Type B pancreatic cell (in vitro differentiated cells): ENCODE data around the gene ALDH1B1. TPM values are rescaled to one million over a fixed set of nuclear protein-coding genes. Genes with fewer than 3 reads are reported as not detected.
A peak's percentile ranks its signal among the peaks of the same experiment; 100 is the strongest.

Experiments
- DNase-seq: peaks from one replicate; pipeline ENCODE4 v3.0.0; 2021; ENCODE audit warnings: mixed read lengths; ENCODE audit not compliant: unreplicated experiment; ENCODE audit errors: extremely low spot score
- H3K27ac Mint-ChIP-seq: 2 replicates; pipeline ENCODE4 v1.8.0; 2021; ENCODE audit warnings: mild to moderate bottlenecking, mixed read lengths
- H3K27me3 Mint-ChIP-seq: 2 replicates; pipeline ENCODE4 v1.8.0; 2021; ENCODE audit warnings: mixed read lengths
- H3K36me3 Mint-ChIP-seq: 2 replicates; pipeline ENCODE4 v1.8.0; 2021; ENCODE audit warnings: mixed read lengths
- H3K4me1 Mint-ChIP-seq: one replicate; pipeline ENCODE4 v1.8.0; 2021; ENCODE audit warnings: mixed read lengths; ENCODE audit not compliant: unreplicated experiment
- H3K4me3 Mint-ChIP-seq: 2 replicates; pipeline ENCODE4 v1.8.0; 2021; ENCODE audit warnings: mild to moderate bottlenecking, mixed read lengths
- H3K9me3 Mint-ChIP-seq: 2 replicates; pipeline ENCODE4 v1.8.0; 2021; ENCODE audit warnings: mixed read lengths
- total RNA-seq: library from RNA; stranded (reverse); gene quantifications from 2 replicates; pipeline ENCODE4 v1.2.1, GENCODE V29; 2021; ENCODE audit warnings: low replicate concordance
- TF ChIP-seq, protein P1 (sequence below): fragments of 200-600 bp; sonication (generic); conservative IDR thresholded peaks from 2 replicates; pipeline ENCODE4 v1.5.0; 2021; ENCODE audit warnings: antibody characterized with exemption, mild to moderate bottlenecking

Gene ALDH1B1
- total RNA-seq, 1 donor from 2014 or later: 29.1 TPM

DNA sequence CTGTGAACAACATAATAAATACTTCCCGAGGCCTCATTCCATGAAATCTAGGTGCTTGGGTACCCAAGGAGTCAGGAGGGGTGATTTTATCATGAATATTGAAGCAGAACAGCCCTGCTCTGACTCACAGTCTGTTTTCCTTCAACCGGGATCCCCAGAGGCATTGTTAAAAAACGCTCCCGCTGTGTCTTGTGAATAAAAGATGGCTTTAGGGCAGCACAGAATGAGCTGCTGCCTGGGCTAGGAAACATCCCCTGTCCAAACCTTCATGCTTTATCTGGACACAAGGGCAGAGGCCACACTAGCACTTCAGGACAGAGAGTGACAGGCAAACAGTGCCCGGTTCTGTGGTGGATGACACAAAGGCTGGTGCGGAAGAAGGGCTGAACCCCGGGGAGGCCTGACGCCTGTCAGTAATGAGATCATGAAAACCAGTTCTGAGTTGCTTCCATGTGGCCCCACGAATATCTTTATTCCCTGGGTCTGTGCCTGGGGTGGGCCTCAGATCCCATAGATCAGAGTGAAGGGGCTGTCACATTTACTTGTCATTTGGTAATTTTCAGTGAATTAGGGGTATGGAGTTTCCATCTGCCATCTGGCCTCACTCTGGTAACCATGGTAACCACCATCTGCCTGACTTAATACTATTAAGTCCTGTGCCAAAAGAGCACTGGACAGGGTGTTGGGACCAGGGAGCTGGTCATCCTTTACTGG lies 29.2 kb downstream of the ALDH1B1 start:
- peaks cover 38% of the 10 kb centered on the region for H3K4me1 Mint-ChIP-seq

DNA sequence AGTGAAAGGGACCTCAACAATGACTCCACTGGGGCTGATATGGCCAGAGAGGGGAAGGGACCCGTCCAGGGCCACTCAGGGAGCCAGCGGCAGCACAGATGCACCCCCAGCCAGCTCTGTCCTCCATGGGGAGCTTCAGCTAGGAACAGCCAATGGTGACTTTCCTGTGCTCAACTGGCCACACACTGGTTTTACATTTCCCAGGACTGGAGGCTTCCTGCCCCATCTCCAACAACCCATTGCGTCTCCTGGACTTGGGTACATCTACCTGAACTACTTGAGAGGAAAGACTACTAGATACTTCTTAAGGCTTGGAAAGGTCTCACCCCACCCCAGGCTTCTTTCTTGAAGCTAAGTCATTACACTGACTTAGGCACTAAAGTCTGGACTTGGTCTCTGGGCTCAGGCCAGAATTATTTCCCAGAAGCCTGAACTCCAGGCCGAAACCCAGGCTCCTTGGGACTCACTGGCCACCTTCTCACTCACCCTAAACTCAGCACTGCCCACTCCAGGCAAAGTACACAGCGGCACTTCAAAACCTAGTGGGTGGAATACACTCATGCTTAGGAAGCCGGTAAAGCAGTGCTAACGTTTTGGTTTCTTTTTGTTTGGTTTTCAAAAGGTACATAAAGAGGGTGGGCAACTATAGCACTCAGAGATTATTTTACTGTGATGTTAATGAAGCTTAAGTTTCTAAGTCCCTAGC lies 30.2 kb downstream of the ALDH1B1 start:
- Mint-ChIP-seq H3K4me1 (peaks cover 40% of the 10 kb centered on the region), H3K27ac (peak overlapping the region; percentile 52), H3K4me3 (peak overlapping the region; percentile 80), H3K9me3 (no peaks in the 10 kb centered on the region), H3K27me3 (peaks cover 63% of the 10 kb centered on the region), H3K36me3 (no peaks in the 10 kb centered on the region)
- TF ChIP-seq, protein P1, sequence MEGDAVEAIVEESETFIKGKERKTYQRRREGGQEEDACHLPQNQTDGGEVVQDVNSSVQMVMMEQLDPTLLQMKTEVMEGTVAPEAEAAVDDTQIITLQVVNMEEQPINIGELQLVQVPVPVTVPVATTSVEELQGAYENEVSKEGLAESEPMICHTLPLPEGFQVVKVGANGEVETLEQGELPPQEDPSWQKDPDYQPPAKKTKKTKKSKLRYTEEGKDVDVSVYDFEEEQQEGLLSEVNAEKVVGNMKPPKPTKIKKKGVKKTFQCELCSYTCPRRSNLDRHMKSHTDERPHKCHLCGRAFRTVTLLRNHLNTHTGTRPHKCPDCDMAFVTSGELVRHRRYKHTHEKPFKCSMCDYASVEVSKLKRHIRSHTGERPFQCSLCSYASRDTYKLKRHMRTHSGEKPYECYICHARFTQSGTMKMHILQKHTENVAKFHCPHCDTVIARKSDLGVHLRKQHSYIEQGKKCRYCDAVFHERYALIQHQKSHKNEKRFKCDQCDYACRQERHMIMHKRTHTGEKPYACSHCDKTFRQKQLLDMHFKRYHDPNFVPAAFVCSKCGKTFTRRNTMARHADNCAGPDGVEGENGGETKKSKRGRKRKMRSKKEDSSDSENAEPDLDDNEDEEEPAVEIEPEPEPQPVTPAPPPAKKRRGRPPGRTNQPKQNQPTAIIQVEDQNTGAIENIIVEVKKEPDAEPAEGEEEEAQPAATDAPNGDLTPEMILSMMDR: no peak
- no peak for DNase-seq

More for the DNA sequence above, 29.2 kb downstream of the ALDH1B1 start:
- H3K9me3 Mint-ChIP-seq: no peaks in the 10 kb centered on the region
- TF ChIP-seq, protein P1: no peak
- peaks cover 61% of the 10 kb centered on the region for H3K27me3 Mint-ChIP-seq
- H3K27ac Mint-ChIP-seq: peak overlapping the region; percentile 52
- peak overlapping the region; percentile 65 for H3K4me3 Mint-ChIP-seq
- H3K36me3 Mint-ChIP-seq: no peaks in the 10 kb centered on the region
- DNase-seq: no peak

DNA sequence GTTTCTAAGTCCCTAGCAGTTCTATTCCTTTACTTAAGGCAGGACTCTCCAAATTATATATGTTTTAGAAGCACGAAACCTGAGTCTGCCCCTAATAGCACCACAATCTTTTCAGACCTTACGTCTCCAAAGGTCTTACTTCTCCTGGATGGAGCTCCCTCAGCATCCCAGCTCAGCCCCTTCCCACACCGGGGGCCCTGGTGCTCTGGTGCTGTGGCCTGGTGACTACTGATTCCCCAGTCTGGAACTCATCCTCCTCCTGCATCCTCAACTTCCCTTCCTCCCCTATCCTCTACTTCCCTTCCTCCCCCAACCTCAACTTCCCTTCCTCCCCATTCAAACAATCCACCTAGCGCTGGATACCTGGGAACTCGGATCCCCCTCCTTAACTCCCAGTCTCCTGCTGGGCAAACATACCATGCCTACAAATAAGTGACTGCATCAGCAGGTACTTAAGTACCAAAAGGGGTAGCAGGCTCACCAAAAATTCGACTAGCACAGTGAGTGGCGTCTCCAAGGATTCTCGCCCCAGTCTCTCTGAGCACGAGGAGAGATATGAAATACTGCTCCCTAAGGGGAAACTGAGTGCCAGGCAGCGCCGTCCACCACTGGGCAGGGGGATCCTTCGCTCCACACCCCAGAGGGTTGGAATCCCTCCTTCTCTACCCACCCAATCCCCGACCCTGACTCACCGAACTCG lies 30.9 kb downstream of the ALDH1B1 start:
- Mint-ChIP-seq H3K9me3 (no peaks in the 10 kb centered on the region), H3K4me1 (peaks cover 40% of the 10 kb centered on the region), H3K27ac (no peak overlapping the region), H3K36me3 (no peaks in the 10 kb centered on the region), H3K27me3 (peaks cover 63% of the 10 kb centered on the region), H3K4me3 (peak overlapping the region; percentile 80)
- no peak for DNase-seq
- TF ChIP-seq, protein P1: no peak

DNA sequence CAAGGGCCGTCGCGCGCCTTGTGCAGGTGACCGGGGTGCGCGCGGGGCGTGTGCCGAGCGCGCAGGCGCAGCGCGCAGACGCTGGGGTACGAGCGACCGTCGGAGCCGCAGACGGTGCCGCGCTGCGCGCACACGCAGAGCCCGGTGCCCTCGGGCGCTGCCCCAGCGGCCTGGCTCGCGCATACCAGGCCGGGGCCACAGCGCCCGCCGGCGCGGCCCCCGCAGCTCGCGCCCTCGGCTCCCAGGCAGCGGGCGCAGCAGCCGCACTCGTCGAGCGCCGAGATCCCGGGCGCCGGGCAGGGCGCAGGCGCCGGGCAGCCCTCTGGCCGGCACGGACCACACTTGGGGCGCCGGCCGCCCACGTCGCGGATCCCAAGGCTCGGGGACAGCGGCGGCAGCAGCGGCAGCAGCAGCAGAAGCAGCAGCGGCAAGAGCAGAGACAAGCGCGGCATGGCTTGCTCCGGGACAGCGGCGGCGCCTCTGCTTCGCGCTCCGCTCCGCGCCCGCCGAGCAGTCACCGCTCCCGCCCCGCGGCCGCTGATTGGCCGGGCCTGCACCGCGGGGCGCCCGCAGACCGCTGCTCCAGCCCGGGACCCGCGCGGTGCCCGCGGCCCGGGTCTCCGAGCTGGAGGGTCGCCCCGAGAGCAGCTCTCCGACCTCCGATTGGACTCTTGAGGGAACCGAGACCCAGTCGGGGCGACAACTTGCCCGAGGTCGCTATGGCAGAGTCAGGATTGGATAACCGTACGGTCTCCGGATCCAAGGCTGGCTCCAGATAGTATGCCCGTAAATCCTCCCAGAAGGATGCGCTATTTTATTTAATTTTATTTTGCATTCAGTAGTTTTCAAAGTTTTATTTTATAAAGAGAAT lies 31.7 kb downstream of the ALDH1B1 start, which contains the start of gene IGFBPL1:
Gene IGFBPL1, minus strand, starts transcription at position 482 of the 871 bp plus-strand sequence. Its CDS starts 30 bp downstream, at position 452.
- no peak for DNase-seq
- peaks cover 56% of the 10 kb centered on the region for H3K27me3 Mint-ChIP-seq
- no peaks in the 10 kb centered on the region for H3K9me3 Mint-ChIP-seq
- TF ChIP-seq, protein P1: no peak
- peak within 1 kb of the TSS; percentile 80 for H3K4me3 Mint-ChIP-seq
- H3K4me1 Mint-ChIP-seq: peaks cover 37% of the 10 kb centered on the region
- H3K27ac Mint-ChIP-seq: no peak within 1 kb of the TSS
- H3K36me3 Mint-ChIP-seq: no peaks in the 10 kb centered on the region

DNA sequence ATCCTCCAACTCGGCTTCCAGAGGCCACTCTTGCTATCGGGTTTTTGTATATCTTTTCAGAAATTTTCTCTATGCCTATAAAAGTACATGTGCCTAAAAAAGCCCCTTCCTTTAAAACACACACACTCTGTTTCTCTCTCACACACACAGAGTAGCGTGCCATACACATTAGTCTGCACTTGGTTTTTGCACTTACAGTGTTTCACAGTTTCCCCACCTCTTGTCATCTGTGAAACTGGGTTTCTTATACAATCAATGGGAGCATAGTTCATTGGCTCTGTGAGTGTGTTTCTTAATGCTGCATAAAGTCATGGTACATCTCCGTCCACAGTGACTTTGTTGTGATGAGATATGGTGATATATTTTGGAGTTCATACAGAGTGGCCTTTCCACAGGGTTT lies 32.4 kb downstream of the ALDH1B1 start:
- TF ChIP-seq, protein P1: no peak
- Mint-ChIP-seq H3K4me1 (peaks cover 34% of the 10 kb centered on the region), H3K9me3 (no peaks in the 10 kb centered on the region), H3K4me3 (peak overlapping the region; percentile 78), H3K36me3 (no peaks in the 10 kb centered on the region), H3K27ac (no peak overlapping the region), H3K27me3 (peaks cover 52% of the 10 kb centered on the region)
- no peak for DNase-seq
